Measurements from ENCODE around the gene P4HA2. TPM values are rescaled to one million over a fixed set of nuclear protein-coding genes. Genes with fewer than 3 reads are reported as not detected.
A peak's percentile ranks its signal among the peaks of the same experiment; 100 is the strongest.

Gene P4HA2
- total RNA-seq, 1 donor from 2014 or later: 75.7 TPM

- ATAC-seq: no peak
- H3K4me1 ChIP-seq: peaks cover 50% of the 10 kb centered on the region
- DNase-seq: no peak
- TF ChIP-seq CTCF (IDR thresholded peaks at IDR 0.05): no peak
- H3K27me3 ChIP-seq (ENCODE audit: low read depth): no peaks in the 10 kb centered on the region
- H3K4me3 ChIP-seq: no peak overlapping the region
- H3K9me3 ChIP-seq: no peaks in the 10 kb centered on the region
- no peak overlapping the region for H3K27ac ChIP-seq
- intact Hi-C loops (cut with DNase I): no loop called here
- H3K36me3 ChIP-seq: no peaks in the 10 kb centered on the region
These were observed 35.4 kb upstream of the P4HA2 start for GRCh38 chr5:132262882-132263547.

GRCh38 chr5:132261881-132262845, 34.5 kb upstream of the P4HA2 start:
- Histone ChIP-seq H3K36me3 (no peaks in the 10 kb centered on the region), H3K4me3 (no peak overlapping the region), H3K27ac (no peak overlapping the region), H3K9me3 (no peaks in the 10 kb centered on the region), H3K27me3 (ENCODE audit: low read depth) (peaks cover 2% of the 10 kb centered on the region), H3K4me1 (peaks cover 55% of the 10 kb centered on the region)
- intact Hi-C loops (cut with DNase I): no loop called here
- no peak for DNase-seq
- TF ChIP-seq CTCF (IDR thresholded peaks at IDR 0.05): no peak
- ATAC-seq: no peak

- Histone ChIP-seq H3K4me3 (no peak overlapping the region), H3K4me1 (peaks cover 51% of the 10 kb centered on the region), H3K27me3 (ENCODE audit: low read depth) (peaks cover 9% of the 10 kb centered on the region), H3K9me3 (no peaks in the 10 kb centered on the region), H3K27ac (no peak overlapping the region), H3K36me3 (no peaks in the 10 kb centered on the region)
- no peak for TF ChIP-seq CTCF (IDR thresholded peaks at IDR 0.05)
- intact Hi-C loops (cut with DNase I): no loop called here
- no peak for DNase-seq
- no peak for ATAC-seq
These were observed 33.3 kb upstream of the P4HA2 start for GRCh38 chr5:132260714-132261551.

- Histone ChIP-seq H3K27me3 (ENCODE audit: low read depth) (peaks cover 9% of the 10 kb centered on the region), H3K4me3 (no peak overlapping the region), H3K9me3 (no peaks in the 10 kb centered on the region), H3K27ac (peak overlapping the region; percentile 64), H3K36me3 (no peaks in the 10 kb centered on the region), H3K4me1 (peaks cover 43% of the 10 kb centered on the region)
- DNase-seq (no peak), ATAC-seq (no peak)
- intact Hi-C loops (cut with DNase I): no loop called here
- TF ChIP-seq CTCF (IDR thresholded peaks at IDR 0.05): no peak
These were observed 32.4 kb upstream of the P4HA2 start for GRCh38 chr5:132260051-132260450.

All from lower lobe of right lung (tissue), 2 donors.